HepG2 (cell line): ENCODE results near the gene PSD. TPM values are rescaled to one million over a fixed set of nuclear protein-coding genes. Genes with fewer than 3 reads are reported as not detected.
A peak's percentile ranks its signal among the peaks of the same experiment; 100 is the strongest.

Experiments
- HNF1B ChIP-seq: sonication (generic); formaldehyde crosslinking; IDR thresholded peaks from 2 replicates; pipeline ENCODE4 v1.5.1; 2020; ENCODE audit warnings: mild to moderate bottlenecking, moderate library complexity, missing genetic modification reagents
- HNF4G ChIP-seq, 2 experiments: sonication (generic) in 1 of 2; formaldehyde crosslinking in 1 of 2; IDR thresholded peaks; 2 replicates each; pipeline versions ENCODE4 v1.4.0 to v1.6.1; 2011 to 2020; ENCODE audit warnings: borderline replicate concordance in 2 of 2, low read depth in 2 of 2, mild to moderate bottlenecking in 2 of 2, low read length in 1 of 2, missing genetic modification reagents in 1 of 2, moderate library complexity in 1 of 2
- HOXA3 ChIP-seq: sonication (generic); formaldehyde crosslinking; IDR thresholded peaks from 2 replicates; pipeline ENCODE4 v1.5.0; 2020; ENCODE audit warnings: missing genetic modification reagents
- JUND ChIP-seq: sonication (generic); formaldehyde crosslinking; IDR thresholded peaks from 2 replicates; pipeline ENCODE4 v1.8.0; 2022; ENCODE audit warnings: mild to moderate bottlenecking, missing genetic modification reagents
- KDM5B ChIP-seq: sonication (generic); formaldehyde crosslinking; IDR thresholded peaks from 2 replicates; pipeline ENCODE4 v1.4.0; 2020; ENCODE audit warnings: missing genetic modification reagents, mild to moderate bottlenecking, borderline replicate concordance
- MAFG ChIP-seq: sonication (generic); formaldehyde crosslinking; IDR thresholded peaks from 2 replicates; pipeline ENCODE4 v1.5.1; 2020; ENCODE audit warnings: mild to moderate bottlenecking, missing genetic modification reagents
- MED13 ChIP-seq: sonication (generic); formaldehyde crosslinking; IDR thresholded peaks from 2 replicates; pipeline ENCODE4 v1.5.0; 2020; ENCODE audit warnings: missing genetic modification reagents
- NFKBIZ ChIP-seq: IDR thresholded peaks from 2 replicates; pipeline ENCODE4 v1.6.1; 2018; ENCODE audit warnings: missing genetic modification reagents, missing compliant biosample characterization
- PREB ChIP-seq: sonication (generic); formaldehyde crosslinking; IDR thresholded peaks from 2 replicates; pipeline ENCODE4 v1.4.0; 2020; ENCODE audit warnings: missing genetic modification reagents
- SP5 ChIP-seq: IDR thresholded peaks from 2 replicates; pipeline ENCODE4 v1.6.1; 2016; ENCODE audit warnings: low read depth, borderline replicate concordance
- TCF12 ChIP-seq, 2 experiments: fragments of 450-650 bp in 1 of 2; sonication (generic) in 1 of 2; formaldehyde crosslinking in 1 of 2; IDR thresholded peaks; 2 replicates each; pipeline versions ENCODE4 v1.6.1 to v1.8.0; 2017 to 2022; ENCODE audit warnings: antibody characterized with exemption in 1 of 2, mild to moderate bottlenecking in 1 of 2, missing genetic modification reagents in 1 of 2, moderate library complexity in 1 of 2
- UBTF ChIP-seq: sonication (generic); formaldehyde crosslinking; IDR thresholded peaks from 2 replicates; pipeline ENCODE4 v1.4.0; 2020; ENCODE audit warnings: mild to moderate bottlenecking, missing genetic modification reagents
- ZBED4 ChIP-seq: sonication (generic); formaldehyde crosslinking; IDR thresholded peaks from 2 replicates; pipeline ENCODE4 v1.4.0; 2020; ENCODE audit warnings: missing genetic modification reagents, borderline replicate concordance
- ZC3H4 ChIP-seq: sonication (generic); formaldehyde crosslinking; IDR thresholded peaks from 2 replicates; pipeline ENCODE4 v1.4.0; 2020; ENCODE audit warnings: missing genetic modification reagents, borderline replicate concordance
- ZNF225 ChIP-seq: sonication (generic); formaldehyde crosslinking; IDR thresholded peaks from 2 replicates; pipeline ENCODE4 v1.4.0; 2020; ENCODE audit warnings: mild to moderate bottlenecking, missing genetic modification reagents
- ZNF24 ChIP-seq: fragments of 450-650 bp; IDR thresholded peaks from 2 replicates; pipeline ENCODE4 v1.6.1; 2017; ENCODE audit warnings: antibody characterized with exemption, mild to moderate bottlenecking
- ZNF260 ChIP-seq: sonication (generic); formaldehyde crosslinking; IDR thresholded peaks from 2 replicates; pipeline ENCODE4 v1.4.0; 2020; ENCODE audit warnings: missing genetic modification reagents, low read depth, mild to moderate bottlenecking, borderline replicate concordance
- ZNF296 ChIP-seq: sonication (generic); formaldehyde crosslinking; conservative IDR thresholded peaks from 2 replicates; pipeline ENCODE4 v1.5.0; 2020; ENCODE audit warnings: mild to moderate bottlenecking, missing genetic modification reagents
- ZNF546 ChIP-seq: sonication (generic); formaldehyde crosslinking; conservative IDR thresholded peaks from 2 replicates; pipeline ENCODE4 v1.8.1; 2023; ENCODE audit warnings: mild to moderate bottlenecking, missing genetic modification reagents
- ZSCAN25 ChIP-seq: sonication (generic); formaldehyde crosslinking; IDR thresholded peaks from 2 replicates; pipeline ENCODE4 v1.8.0; 2022; ENCODE audit warnings: mild to moderate bottlenecking, missing genetic modification reagents
- polyA plus RNA-seq, 8 experiments: library from polyadenylated mRNA; depleted of rRNA in 3 of 8; stranded (reverse) in 7 of 8; unstranded in 1 of 8; fragments of >200 nt; fragmentation: Illumina TruSeq in 4 of 8; extraction: Trizol in 4 of 8; gene quantifications; 2 replicates each; pipeline versions ENCODE4 v1.2.1 to v1.2.3, GENCODE V29; 2011 to 2016; ENCODE audit warnings: low read depth in 4 of 8, missing spikeins in 1 of 8, mixed read lengths in 1 of 8; ENCODE audit not compliant: insufficient read depth in 1 of 8
- total RNA-seq, 5 experiments: library from RNA; depleted of rRNA; stranded (reverse); fragments of >200 nt; fragmentation: Illumina TruSeq; extraction: Trizol; gene quantifications; 2 replicates each; pipeline ENCODE4 v1.2.3, GENCODE V29; 2016; ENCODE audit warnings: low read depth in 1 of 5

Gene PSD
- total and polyA plus RNA-seq, 2 of the 13 experiments (the other 11 are each of a cell fraction or from before 2014, with no cell fraction given): 0.35 to 0.58 TPM

- TF ChIP-seq TCF12 (IDR thresholded peaks at IDR 0.05): no peak
- no peak for TF ChIP-seq TCF12 (CRISPR knock-in tag; IDR thresholded peaks at IDR 0.05)
- TF ChIP-seq ZC3H4 (CRISPR knock-in tag): no peak
- peak; percentile 67; the same call in 1 of the 2 replicates for TF ChIP-seq HNF1B (CRISPR knock-in tag)
- TF ChIP-seq HOXA3 (CRISPR knock-in tag): peak; percentile 99
- TF ChIP-seq MED13: no peak
- TF ChIP-seq ZNF24: no peak
- TF ChIP-seq MAFG (CRISPR knock-in tag): no peak
- TF ChIP-seq ZBED4 (CRISPR knock-in tag): peak; percentile 70; the same call in 1 of the 2 replicates
- peak; percentile 34; the same call in 1 of the 2 replicates for TF ChIP-seq ZSCAN25
- peak; percentile 72 for TF ChIP-seq UBTF
- TF ChIP-seq PREB (CRISPR knock-in tag): no peak
- no peak for TF ChIP-seq NFKBIZ (CRISPR knock-in tag)
- TF ChIP-seq KDM5B (CRISPR knock-in tag): peak; percentile 86
- TF ChIP-seq HNF4G (IDR thresholded peaks at IDR 0.05; ENCODE audit: borderline replicate concordance, low read depth, low read length): peak; percentile 50; the same call in 1 of the 2 replicates
- TF ChIP-seq HNF4G (CRISPR knock-in tag; IDR thresholded peaks at IDR 0.05; ENCODE audit: borderline replicate concordance, low read depth): no peak
- TF ChIP-seq ZNF546: no peak
- no peak for TF ChIP-seq ZNF225 (CRISPR knock-in tag)
- no peak for TF ChIP-seq ZNF260 (CRISPR knock-in tag)
- TF ChIP-seq ZNF296: no peak
- 0 out of 2 replicates have a peak, but pooled peaks have one; percentile 27 for TF ChIP-seq JUND (CRISPR knock-in tag)
- peak; percentile 92 for TF ChIP-seq SP5 (CRISPR knock-in tag)
Observed at GRCh38 chr10:102432162-102432950, 13.8 kb upstream of the PSD start, which contains the start of gene CUEDC2 (continued).
